Karpas-422 (cell line): ENCODE measurements around the gene RAP1GAP2. TPM values are rescaled to one million over a fixed set of nuclear protein-coding genes. Genes with fewer than 3 reads are reported as not detected.

Source experiments
- DNase-seq: peaks from one replicate; pipeline ENCODE4 v3.0.0-alpha.2; 2015
- H2AFZ ChIP-seq: fragments of 200-600 bp; sonication (generic); 2 replicates; pipeline ENCODE4 v1.6.1; 2014; ENCODE audit warnings: antibody characterized with exemption, low read length, mixed read lengths
- H3K27ac ChIP-seq: fragments of 200-600 bp; sonication (generic); 2 replicates; pipeline ENCODE4 v1.5.1; 2014; ENCODE audit warnings: mild to moderate bottlenecking, low read length, moderate library complexity
- H3K27me3 ChIP-seq: fragments of 200-600 bp; sonication (generic); 2 replicates; pipeline ENCODE4 v1.6.1; 2014; ENCODE audit warnings: low read length, mixed read lengths
- H3K36me3 ChIP-seq: fragments of 200-600 bp; sonication (generic); 2 replicates; pipeline ENCODE4 v1.6.1; 2014; ENCODE audit warnings: low read length, mixed read lengths; ENCODE audit not compliant: insufficient read depth
- H3K4me1 ChIP-seq: fragments of 200-600 bp; sonication (generic); 2 replicates; pipeline ENCODE4 v1.6.1; 2014; ENCODE audit warnings: mild to moderate bottlenecking, low read length, mixed read lengths
- H3K4me2 ChIP-seq: fragments of 200-600 bp; sonication (generic); 2 replicates; pipeline ENCODE4 v1.6.1; 2014; ENCODE audit warnings: low read length, low read depth, mild to moderate bottlenecking; ENCODE audit not compliant: poor library complexity, severe bottlenecking
- H3K4me3 ChIP-seq: fragments of 200-600 bp; sonication (generic); 2 replicates; pipeline ENCODE4 v1.5.1; 2014; ENCODE audit warnings: mild to moderate bottlenecking, antibody characterized with exemption, low read length, mixed read lengths
- H3K79me2 ChIP-seq: fragments of 200-600 bp; sonication (generic); 2 replicates; pipeline ENCODE4 v1.6.1; 2014; ENCODE audit warnings: mild to moderate bottlenecking, low read length, mixed read lengths
- H3K9ac ChIP-seq: fragments of 200-600 bp; sonication (generic); 2 replicates; pipeline ENCODE4 v1.6.0; 2014; ENCODE audit warnings: low read length
- H3K9me2 ChIP-seq: fragments of 200-600 bp; sonication (generic), shearing (Covaris generic); replicated peaks from 2 replicates; pipeline ENCODE4 v1.6.0; 2014; ENCODE audit warnings: mild to moderate bottlenecking, low read length, moderate library complexity; ENCODE audit not compliant: insufficient read depth
- H3K9me3 ChIP-seq: fragments of 300-700, 200-600 bp; sonication (generic); 2 replicates; pipeline ENCODE4 v1.6.1; 2014; ENCODE audit warnings: low read length, mixed read lengths
- H4K20me1 ChIP-seq: fragments of 200-600 bp; sonication (generic); 2 replicates; pipeline ENCODE4 v1.6.1; 2014; ENCODE audit warnings: mild to moderate bottlenecking, antibody characterized with exemption, low read length, low read depth; ENCODE audit not compliant: insufficient read depth
- total RNA-seq: library from RNA; depleted of rRNA; stranded (reverse); fragments of >200 nt; shearing (Covaris generic); gene quantifications from 2 replicates; pipeline ENCODE4 v1.2.3, GENCODE V29; 2014; ENCODE audit warnings: low replicate concordance

Gene RAP1GAP2
- total RNA-seq, 1 experiment from 2014 or later = 6.0 TPM

DNA sequence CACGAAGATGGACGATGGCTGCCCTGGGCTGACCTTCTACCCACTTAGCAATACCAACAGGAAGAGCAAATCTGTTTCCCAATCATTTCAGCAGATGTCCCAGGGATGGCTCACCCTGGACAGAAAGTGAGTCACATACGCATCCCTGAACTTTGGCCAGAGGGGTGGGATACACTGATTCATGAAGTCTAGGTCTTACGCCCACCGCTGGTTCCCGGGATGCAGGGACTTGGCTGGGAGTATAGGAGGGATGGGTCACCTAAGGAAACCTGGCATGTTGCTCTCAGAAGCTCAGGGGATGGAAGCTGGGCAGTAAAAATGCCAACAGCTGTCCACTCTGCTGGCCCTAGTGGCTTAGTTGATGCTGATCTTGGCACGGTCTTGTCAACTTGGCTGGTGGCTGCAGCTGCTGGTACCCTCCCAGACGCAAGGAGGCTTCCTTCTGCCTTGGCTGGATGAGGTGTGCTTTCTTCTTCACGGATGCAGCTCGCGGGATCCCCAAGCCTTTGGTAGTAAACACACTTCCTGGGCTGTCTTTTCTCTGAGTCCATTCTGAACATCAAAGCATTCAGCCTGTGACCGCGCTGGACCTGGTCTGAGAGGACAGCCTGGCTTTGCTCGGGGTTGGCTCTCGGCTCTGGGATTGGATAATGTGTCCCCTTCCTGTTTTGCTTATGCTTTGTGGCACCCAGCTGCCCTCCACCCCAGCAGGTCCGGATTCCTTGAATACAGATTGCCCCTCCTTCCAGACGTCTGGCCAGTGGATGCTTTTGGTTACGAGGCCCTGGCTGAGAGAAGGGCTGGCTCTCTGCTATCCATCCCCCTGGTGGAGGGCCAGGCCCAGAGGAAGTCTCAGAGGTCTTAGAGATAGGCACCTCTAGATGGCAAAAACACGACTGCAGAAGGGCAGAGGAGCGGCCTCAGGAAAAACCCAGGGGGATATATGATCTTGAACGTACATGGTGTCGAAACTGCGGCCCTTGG lies 71.5 kb downstream of the RAP1GAP2 start:
- Histone ChIP-seq H3K27me3 (no peaks in the 10 kb centered on the region), H3K4me2 (no peak overlapping the region), H3K27ac (no peak overlapping the region), H4K20me1 (no peaks in the 10 kb centered on the region), H3K9me2 (no peaks in the 10 kb centered on the region), H3K36me3 (no peaks in the 10 kb centered on the region), H3K9me3 (no peaks in the 10 kb centered on the region), H3K79me2 (no peaks in the 10 kb centered on the region), H2AFZ (no peak overlapping the region), H3K4me1 (no peaks in the 10 kb centered on the region; the same call in 1 of the 2 replicates), H3K9ac (no peak overlapping the region), H3K4me3 (no peak overlapping the region)
- no peak for DNase-seq

DNA sequence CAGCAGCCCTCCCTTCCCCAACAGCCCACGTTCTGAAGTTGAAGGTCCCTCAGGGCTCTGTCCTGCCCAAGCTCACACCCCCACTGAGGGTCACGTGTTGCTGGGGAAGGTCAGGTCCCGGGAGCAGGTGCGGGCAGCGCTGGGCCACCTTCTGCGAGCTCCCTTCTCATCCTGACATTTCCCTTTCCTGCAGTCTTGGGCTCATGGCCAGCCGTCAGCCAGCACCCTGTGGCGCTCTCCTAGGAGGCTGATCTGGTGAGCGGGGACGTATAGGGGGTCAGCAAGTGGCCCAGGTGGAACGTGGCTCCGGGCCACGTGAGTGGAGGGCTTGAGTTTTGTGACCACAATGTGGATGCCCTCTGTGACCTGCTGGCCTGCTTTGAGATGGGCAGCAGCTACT lies 73.4 kb downstream of the RAP1GAP2 start:
- Histone ChIP-seq H3K9ac (no peak overlapping the region), H3K9me2 (no peaks in the 10 kb centered on the region), H3K4me1 (no peaks in the 10 kb centered on the region; the same call in 1 of the 2 replicates), H3K36me3 (no peaks in the 10 kb centered on the region), H3K4me3 (no peak overlapping the region), H2AFZ (no peak overlapping the region), H3K9me3 (no peaks in the 10 kb centered on the region), H3K27ac (no peak overlapping the region), H3K27me3 (no peaks in the 10 kb centered on the region), H4K20me1 (no peaks in the 10 kb centered on the region), H3K79me2 (no peaks in the 10 kb centered on the region), H3K4me2 (no peak overlapping the region)
- no peak for DNase-seq

DNA sequence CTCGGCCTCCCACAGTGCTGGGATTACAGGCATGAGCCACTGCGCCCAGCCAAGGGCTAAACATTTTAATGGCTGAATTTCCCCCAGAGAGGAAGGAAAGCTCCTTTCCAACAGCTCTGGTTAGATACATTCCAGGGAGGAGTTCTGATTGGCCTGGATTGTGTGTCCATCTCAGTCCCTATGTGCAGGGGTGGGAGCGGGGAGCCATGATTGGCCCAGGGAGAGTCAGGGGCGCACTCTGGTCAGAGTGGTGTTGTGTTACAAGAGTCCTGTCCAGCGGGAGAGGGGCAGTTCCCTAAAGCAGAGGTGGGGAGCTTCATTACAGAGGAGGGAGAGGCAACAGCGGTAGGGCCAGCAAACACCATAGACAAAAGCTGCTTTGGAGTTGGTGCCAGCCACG lies 75.0 kb downstream of the RAP1GAP2 start:
- no peak overlapping the region for H3K4me3 ChIP-seq
- H3K9me2 ChIP-seq = no peaks in the 10 kb centered on the region
- no peaks in the 10 kb centered on the region for H3K27me3 ChIP-seq
- no peak overlapping the region for H3K4me2 ChIP-seq
- no peak overlapping the region for H3K27ac ChIP-seq
- H3K9me3 ChIP-seq = no peaks in the 10 kb centered on the region
- DNase-seq = no peak
- H3K4me1 ChIP-seq = no peaks in the 10 kb centered on the region
- H2AFZ ChIP-seq = no peak overlapping the region
- H3K9ac ChIP-seq = no peak overlapping the region
- H4K20me1 ChIP-seq = no peaks in the 10 kb centered on the region
- H3K79me2 ChIP-seq = no peaks in the 10 kb centered on the region
- H3K36me3 ChIP-seq = no peaks in the 10 kb centered on the region

DNA sequence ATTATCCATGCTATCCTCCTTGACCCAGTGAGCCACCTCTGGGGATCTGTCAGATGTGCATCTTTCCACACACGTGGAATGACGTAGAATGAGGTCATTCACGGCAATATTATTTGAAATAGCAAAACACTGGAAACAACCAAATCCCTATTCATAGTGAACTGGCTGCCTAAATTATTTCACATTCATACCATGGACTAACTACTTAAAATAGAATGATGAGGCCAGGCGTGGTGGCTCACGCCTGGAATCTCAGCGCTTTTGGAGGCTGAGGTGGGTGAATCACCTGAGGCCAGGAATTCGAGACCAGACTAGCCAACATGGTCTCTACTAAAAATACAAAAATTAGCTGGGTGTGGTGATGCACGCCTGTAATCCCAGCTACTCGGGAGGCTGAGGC lies 75.5 kb downstream of the RAP1GAP2 start:
- no peaks in the 10 kb centered on the region for H3K9me3 ChIP-seq
- H3K9me2 ChIP-seq = no peaks in the 10 kb centered on the region
- no peak overlapping the region for H2AFZ ChIP-seq
- no peaks in the 10 kb centered on the region for H3K79me2 ChIP-seq
- H3K9ac ChIP-seq = no peak overlapping the region
- no peak overlapping the region for H3K4me2 ChIP-seq
- no peaks in the 10 kb centered on the region for H3K36me3 ChIP-seq
- DNase-seq = no peak
- no peak overlapping the region for H3K4me3 ChIP-seq
- H3K4me1 ChIP-seq = no peaks in the 10 kb centered on the region
- H4K20me1 ChIP-seq = no peaks in the 10 kb centered on the region
- H3K27me3 ChIP-seq = no peaks in the 10 kb centered on the region
- H3K27ac ChIP-seq = no peak overlapping the region

DNA sequence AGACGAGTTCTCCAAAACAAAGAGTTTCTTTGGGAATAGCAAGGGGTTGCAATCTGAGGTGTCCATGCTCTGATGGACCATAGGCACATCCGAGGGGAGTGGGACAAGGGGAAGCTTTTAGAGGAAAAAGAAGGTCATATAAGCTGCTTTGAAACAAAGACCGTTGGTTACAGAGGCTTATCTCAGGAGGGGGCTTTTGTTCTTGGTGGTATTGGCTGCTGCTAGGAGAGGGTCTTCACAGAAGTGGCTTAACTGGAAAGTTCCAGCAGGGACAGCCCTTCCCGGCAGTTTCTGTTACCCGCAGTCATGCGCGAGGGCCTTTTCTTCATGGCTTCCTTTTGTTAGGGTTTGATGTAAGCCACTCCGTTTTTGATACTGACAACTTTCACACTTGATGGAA lies 76.0 kb downstream of the RAP1GAP2 start:
- no peak for DNase-seq
- Histone ChIP-seq H2AFZ (no peak overlapping the region), H3K9me2 (no peaks in the 10 kb centered on the region), H3K9me3 (no peaks in the 10 kb centered on the region), H4K20me1 (no peaks in the 10 kb centered on the region), H3K9ac (no peak overlapping the region), H3K4me1 (no peaks in the 10 kb centered on the region), H3K36me3 (no peaks in the 10 kb centered on the region), H3K79me2 (no peaks in the 10 kb centered on the region), H3K27ac (no peak overlapping the region), H3K27me3 (no peaks in the 10 kb centered on the region), H3K4me3 (no peak overlapping the region), H3K4me2 (no peak overlapping the region)

DNA sequence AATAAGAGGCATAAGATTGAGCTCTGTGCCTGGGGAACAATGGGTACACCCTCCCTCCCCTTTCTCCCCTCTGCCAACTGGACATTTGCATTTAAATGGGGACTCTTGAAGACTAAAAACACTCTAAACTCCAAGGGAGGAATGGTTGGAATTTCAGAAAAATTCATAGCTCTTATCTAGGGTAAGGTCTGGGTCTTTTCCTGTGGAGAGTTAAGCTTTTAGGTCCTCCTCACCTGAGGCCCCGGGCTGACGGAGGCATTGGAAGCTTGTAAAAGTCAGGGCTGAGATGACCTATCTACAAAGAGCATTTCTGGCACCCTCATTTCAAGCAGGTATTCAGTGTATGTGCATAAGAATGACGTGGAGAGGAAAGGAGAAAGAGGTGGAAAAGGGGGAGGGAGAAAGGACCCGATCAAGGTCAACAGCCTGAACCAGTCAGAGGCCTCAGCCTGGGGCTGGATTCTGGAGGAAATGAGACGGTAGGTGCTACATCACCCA lies 78.0 kb downstream of the RAP1GAP2 start:
- Histone ChIP-seq H3K36me3 (no peaks in the 10 kb centered on the region), H3K27ac (no peak overlapping the region), H2AFZ (no peak overlapping the region), H3K4me2 (no peak overlapping the region), H4K20me1 (no peaks in the 10 kb centered on the region), H3K27me3 (no peaks in the 10 kb centered on the region), H3K9me2 (no peaks in the 10 kb centered on the region), H3K79me2 (no peaks in the 10 kb centered on the region), H3K4me3 (no peak overlapping the region), H3K4me1 (no peaks in the 10 kb centered on the region), H3K9ac (no peak overlapping the region), H3K9me3 (no peaks in the 10 kb centered on the region)
- no peak for DNase-seq

DNA sequence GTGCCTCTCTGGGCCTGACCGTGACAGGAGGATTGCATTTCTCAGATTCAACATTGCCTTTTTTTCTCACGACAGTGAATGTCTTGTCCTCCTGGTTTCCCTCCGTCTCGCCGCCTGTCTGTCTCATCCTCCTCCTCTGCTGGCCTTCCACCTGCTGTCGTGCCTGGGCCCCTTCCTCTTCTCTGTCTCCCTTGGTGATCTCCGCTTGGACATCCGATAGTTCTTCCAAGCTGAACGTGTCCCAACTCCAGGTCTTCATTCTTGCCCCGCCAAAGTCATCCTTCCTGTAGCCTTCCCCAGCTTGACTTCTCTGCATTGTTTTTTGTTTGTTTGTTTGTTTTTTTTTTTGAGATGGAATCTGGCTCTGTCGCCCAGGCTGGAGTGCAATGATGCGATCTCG lies 79.4 kb downstream of the RAP1GAP2 start:
- H3K27ac ChIP-seq = no peak overlapping the region
- no peak overlapping the region for H3K4me3 ChIP-seq
- no peaks in the 10 kb centered on the region for H3K4me1 ChIP-seq
- no peak for DNase-seq
- H3K36me3 ChIP-seq = no peaks in the 10 kb centered on the region
- H3K79me2 ChIP-seq = no peaks in the 10 kb centered on the region
- H3K9ac ChIP-seq = no peak overlapping the region
- H3K4me2 ChIP-seq = no peak overlapping the region
- no peaks in the 10 kb centered on the region for H3K9me3 ChIP-seq
- H3K27me3 ChIP-seq = no peaks in the 10 kb centered on the region
- H2AFZ ChIP-seq = no peak overlapping the region
- H4K20me1 ChIP-seq = no peaks in the 10 kb centered on the region
- no peaks in the 10 kb centered on the region for H3K9me2 ChIP-seq

DNA sequence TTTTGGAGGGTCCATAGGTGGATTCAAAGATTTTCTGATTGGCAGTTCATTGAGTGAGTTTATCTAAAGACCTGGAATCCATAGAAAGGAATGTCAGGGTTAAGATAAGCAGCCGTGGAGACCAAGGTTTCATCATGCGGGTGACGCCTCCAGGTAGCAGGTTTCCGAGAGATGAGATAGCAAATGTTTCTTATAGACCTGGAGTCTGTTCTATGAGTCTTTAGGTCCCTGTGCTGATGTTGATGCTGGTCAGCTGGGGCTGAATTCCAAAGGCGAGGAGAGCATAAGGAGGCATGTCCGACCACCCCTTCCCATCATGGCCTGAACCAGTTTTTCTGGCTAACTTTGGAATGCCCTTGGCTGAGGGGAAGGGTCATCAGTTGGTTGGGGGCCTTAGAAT lies 80.2 kb downstream of the RAP1GAP2 start:
- Histone ChIP-seq H3K9me3 (no peaks in the 10 kb centered on the region), H3K4me2 (no peak overlapping the region), H3K9ac (no peak overlapping the region), H3K36me3 (no peaks in the 10 kb centered on the region), H3K27me3 (no peaks in the 10 kb centered on the region), H3K4me1 (no peaks in the 10 kb centered on the region), H3K4me3 (no peak overlapping the region), H3K9me2 (no peaks in the 10 kb centered on the region), H3K27ac (no peak overlapping the region), H3K79me2 (no peaks in the 10 kb centered on the region), H2AFZ (no peak overlapping the region), H4K20me1 (no peaks in the 10 kb centered on the region)
- DNase-seq = no peak
